Muscle layer of colon (tissue), 2 donors: ENCODE results near the gene RHEBL1.

Source experiments
- H3K27ac ChIP-seq: one replicate; pipeline ENCODE4 v1.7.0; 2013; ENCODE audit warnings: low read depth, mild to moderate bottlenecking, low read length, moderate library complexity
- H3K27me3 ChIP-seq, 2 donors: one replicate each; pipeline ENCODE4 v1.7.0; 2013; ENCODE audit warnings: low read length in 2 of 2, mild to moderate bottlenecking in 2 of 2; ENCODE audit not compliant: insufficient read depth in 2 of 2, control insufficient read depth in 1 of 2
- H3K36me3 ChIP-seq: one replicate; pipeline ENCODE4 v1.7.0; 2013; ENCODE audit warnings: mild to moderate bottlenecking, low read length; ENCODE audit not compliant: insufficient read depth
- H3K4me1 ChIP-seq: one replicate; pipeline ENCODE4 v1.7.0; 2013; ENCODE audit warnings: mild to moderate bottlenecking, low read length; ENCODE audit not compliant: insufficient read depth
- H3K4me3 ChIP-seq, 2 donors: one replicate each; pipeline ENCODE4 v1.7.0; 2013; ENCODE audit warnings: low read length in 2 of 2, low read depth in 1 of 2, mild to moderate bottlenecking in 1 of 2, moderate library complexity in 1 of 2
- H3K9ac ChIP-seq: one replicate; pipeline ENCODE4 v1.7.0; 2013; ENCODE audit warnings: low read length
- H3K9me3 ChIP-seq: one replicate; pipeline ENCODE4 v1.7.0; 2013; ENCODE audit warnings: mild to moderate bottlenecking, low read length
- donor health status: abdominal sarcoma.
- donor health status: Adenocarcinoma of cecum.

Gene RHEBL1

DNA sequence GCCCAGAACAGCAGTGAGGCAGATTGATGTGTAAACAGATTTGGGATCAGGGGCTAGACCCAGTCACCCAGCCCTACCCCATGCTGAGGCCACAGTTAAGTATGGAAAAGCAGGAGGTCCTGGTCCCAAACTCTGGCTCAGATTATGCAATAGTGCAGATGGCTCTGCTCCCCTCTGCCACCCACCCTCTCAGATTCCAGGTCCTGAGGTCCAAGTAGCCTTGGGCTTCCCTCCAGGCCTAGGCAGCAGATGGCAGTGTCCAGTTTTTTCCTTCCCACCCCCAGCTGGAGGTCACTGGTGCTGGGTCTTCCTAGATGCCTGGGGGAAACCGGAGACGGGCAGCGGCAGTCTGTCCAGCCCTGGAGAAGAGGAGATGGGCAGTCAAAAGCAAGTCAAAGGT, 27.6 kb upstream of the RHEBL1 start:
- peaks cover 21 to 23% of the 10 kb centered on the region in 2 donors for H3K27me3 ChIP-seq
- H3K36me3 ChIP-seq, result peaks cover 58% of the 10 kb centered on the region
- H3K4me3 ChIP-seq, result no peak overlapping the region
- H3K9me3 ChIP-seq, result no peaks in the 10 kb centered on the region
- H3K4me1 ChIP-seq, result peaks cover 21% of the 10 kb centered on the region
- no peak overlapping the region for H3K27ac ChIP-seq
- H3K9ac ChIP-seq, result no peak overlapping the region

DNA sequence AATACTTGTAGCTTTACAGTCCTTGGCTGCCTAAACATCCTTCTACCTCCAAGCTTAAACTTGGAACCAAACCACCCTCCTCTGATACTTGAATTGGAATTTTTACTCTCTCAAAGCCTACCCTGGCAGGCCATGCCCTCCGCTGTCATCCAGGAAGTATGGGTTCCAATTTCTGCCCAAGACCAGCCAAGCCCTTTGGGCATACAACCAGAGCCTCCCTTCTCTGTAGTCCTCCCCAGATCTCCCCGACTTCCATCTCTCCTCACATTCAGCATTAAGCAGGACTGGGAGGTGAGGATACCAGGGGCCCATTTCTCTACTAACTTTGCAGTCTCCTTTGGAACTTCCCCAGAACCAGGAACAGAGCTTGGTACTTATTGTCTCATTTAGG, 25.2 kb upstream of the RHEBL1 start:
- no peak overlapping the region for H3K27ac ChIP-seq
- no peak overlapping the region for H3K9ac ChIP-seq
- H3K27me3 ChIP-seq, result peaks cover 43 to 47% of the 10 kb centered on the region in 2 donors
- H3K36me3 ChIP-seq, result peaks cover 34% of the 10 kb centered on the region
- no peak overlapping the region for H3K4me3 ChIP-seq
- H3K9me3 ChIP-seq, result no peaks in the 10 kb centered on the region
- peaks cover 36% of the 10 kb centered on the region for H3K4me1 ChIP-seq

DNA sequence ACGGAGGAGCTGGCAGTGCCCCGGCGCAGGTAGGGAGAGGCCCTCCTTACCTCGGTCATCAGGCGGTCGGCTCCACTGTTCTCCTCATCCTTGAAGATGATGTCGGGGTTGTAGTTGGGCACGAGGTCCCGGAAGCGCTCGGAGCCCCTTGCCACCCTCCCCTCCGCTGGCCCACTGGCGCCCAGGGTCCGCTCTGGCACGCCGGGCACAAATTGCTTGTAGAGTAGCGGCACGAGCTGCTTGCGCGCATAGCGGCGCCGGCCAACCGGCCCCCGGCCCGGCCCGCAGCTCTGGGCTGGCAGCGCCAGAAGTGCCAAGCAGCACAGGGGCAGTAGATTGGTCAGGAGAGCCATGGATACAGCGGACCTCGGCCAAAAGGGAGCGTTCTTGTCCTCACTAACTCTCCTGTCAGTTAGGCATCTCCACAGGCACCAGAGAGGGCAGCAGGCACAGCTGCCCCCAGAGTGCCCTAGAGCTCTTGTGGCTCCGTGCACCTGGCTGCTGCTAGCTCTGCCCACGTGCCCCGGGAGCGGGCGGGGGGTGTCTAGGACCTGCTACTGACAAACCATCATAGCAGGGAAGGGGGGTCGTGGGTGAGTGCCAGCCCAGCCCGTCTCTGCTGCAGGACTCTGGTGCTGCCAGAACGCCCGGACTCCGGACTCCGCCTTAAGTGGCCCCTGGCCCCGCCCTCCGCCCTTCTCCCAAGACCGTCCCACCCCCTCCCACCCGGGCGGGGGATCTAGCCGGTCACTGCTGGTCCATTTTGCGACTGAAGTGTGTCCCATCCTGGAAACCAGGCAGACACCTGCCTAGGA, 24.6 kb upstream of the RHEBL1 start, which contains the start of gene DHH:
Gene DHH, minus strand, starts transcription at position 642 of the 815 bp plus-strand sequence. Its CDS starts 289 bp downstream, at position 353.
- peak within 1 kb of the TSS in 1 of 2 donors; percentile 40 for H3K4me3 ChIP-seq
- peaks cover 43 to 53% of the 10 kb centered on the region in 2 donors for H3K27me3 ChIP-seq
- no peak within 1 kb of the TSS for H3K27ac ChIP-seq

DNA sequence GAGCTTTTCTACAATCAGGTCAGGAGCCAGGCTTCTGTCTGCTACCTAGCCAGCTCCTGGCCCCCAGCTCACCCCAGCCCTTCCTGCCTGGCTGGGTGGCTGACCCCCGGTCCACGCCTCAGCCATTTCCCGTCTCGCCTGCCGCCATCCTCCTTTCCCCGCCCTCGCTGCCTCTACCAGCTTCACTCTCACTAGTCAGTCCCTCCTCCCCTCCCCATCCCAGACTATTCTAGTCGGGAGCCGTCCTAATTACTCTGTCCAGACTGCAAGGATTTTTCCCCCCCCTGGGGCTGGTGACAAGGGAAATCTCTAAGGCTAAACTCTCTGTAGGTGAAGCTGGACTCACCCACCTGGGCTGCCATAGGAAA, 24.0 kb upstream of the RHEBL1 start:
- peaks cover 24% of the 10 kb centered on the region for H3K36me3 ChIP-seq
- no peak overlapping the region for H3K27ac ChIP-seq
- H3K4me1 ChIP-seq, result peaks cover 40% of the 10 kb centered on the region
- H3K9ac ChIP-seq, result no peak overlapping the region
- no peaks in the 10 kb centered on the region for H3K9me3 ChIP-seq
- H3K4me3 ChIP-seq, result peak overlapping the region in 1 of 2 donors; percentile 40
- peaks cover 48 to 59% of the 10 kb centered on the region in 2 donors for H3K27me3 ChIP-seq

More for the DNA sequence above, 24.6 kb upstream of the RHEBL1 start, which contains the start of gene DHH:
- peaks cover 30% of the 10 kb centered on the region for H3K36me3 ChIP-seq
- no peaks in the 10 kb centered on the region for H3K9me3 ChIP-seq
- no peak within 1 kb of the TSS for H3K9ac ChIP-seq
- H3K4me1 ChIP-seq, result peaks cover 40% of the 10 kb centered on the region

DNA sequence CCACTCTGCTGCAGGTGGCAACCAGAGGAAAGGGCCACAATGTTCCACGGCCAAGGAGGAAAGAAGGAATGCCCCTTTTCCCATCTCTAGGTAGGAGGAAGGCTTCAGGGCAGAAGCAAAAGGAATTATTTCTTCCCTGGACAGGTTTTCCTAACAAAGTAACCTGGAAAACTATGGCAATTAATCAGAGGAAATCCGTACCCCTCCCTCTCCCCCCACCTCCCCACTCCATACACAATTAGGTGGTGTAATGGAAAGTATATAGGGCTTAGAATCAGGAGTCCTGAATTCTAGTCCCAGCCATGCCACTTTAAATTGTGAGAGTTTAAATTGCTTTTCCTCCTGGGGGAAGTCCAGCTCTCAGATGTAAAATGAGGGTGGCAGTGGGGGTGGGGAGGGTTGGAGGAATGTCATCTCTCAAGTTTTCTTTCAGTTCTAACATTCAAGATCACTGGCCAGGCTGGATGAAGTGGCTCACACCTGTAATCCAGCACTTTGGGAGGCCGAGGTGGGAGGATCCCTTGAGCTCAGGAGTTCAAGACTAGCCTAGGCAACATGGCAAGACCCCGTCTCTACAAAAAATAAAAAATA, 23.1 kb upstream of the RHEBL1 start:
- Histone ChIP-seq H3K27me3 (peaks cover 53 to 62% of the 10 kb centered on the region in 2 donors), H3K36me3 (peaks cover 15% of the 10 kb centered on the region), H3K27ac (no peak overlapping the region), H3K9me3 (no peaks in the 10 kb centered on the region), H3K4me1 (peaks cover 46% of the 10 kb centered on the region), H3K9ac (no peak overlapping the region), H3K4me3 (no peak overlapping the region)

DNA sequence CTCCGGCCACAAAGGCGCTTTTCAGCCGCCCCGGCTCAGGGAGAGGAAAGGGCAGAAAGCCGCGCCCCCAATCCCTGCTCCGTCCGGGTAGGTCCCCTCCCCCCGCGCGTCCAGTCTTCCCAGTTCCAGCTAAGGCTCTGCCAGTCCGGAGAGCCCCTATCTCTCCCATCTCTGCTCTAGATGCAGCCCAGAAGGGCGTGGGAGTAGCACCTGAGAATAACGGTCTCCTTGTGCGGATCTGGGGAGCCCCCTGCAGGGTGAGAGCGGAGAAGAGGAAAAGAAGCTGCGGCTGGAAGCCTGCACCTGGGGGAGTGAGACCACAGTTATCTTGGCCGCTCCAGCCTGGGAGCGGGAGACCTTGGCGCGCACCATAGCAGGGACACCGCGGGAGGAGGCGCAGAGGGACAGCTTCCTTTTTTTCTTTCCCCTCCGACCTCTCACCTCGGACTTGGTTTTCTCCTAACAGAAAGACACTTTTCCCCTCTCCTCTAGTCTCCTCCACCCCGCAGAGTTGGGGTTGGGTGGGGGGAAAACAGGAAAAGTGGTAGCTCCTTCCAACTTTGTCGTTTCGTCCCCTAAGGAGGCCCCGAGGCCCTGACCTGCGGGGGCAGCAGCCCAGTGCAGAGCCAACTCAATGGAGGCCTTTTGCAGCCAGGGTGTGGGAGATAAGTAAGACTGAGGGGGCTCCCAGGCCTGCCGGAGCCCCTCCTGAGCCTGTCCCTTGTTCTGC, 22.5 kb upstream of the RHEBL1 start:
- Histone ChIP-seq H3K27me3 (peaks cover 53 to 62% of the 10 kb centered on the region in 2 donors), H3K9ac (no peak overlapping the region), H3K4me3 (peak overlapping the region in 1 of 2 donors; percentile 35), H3K9me3 (no peaks in the 10 kb centered on the region), H3K36me3 (peaks cover 9% of the 10 kb centered on the region), H3K4me1 (peaks cover 46% of the 10 kb centered on the region), H3K27ac (no peak overlapping the region)

DNA sequence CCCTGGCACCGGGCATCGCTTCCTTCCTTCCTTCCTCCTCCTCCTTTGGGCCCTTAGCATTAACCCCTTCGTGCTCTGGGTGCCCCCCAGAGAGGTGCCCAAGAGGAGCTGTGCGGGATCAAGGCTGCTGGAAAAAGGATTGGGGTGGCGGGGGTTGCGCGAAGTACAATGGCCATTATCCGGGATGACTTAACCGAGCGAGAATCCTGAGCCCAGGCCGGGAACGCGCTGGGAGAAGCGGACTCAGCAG, 22.0 kb upstream of the RHEBL1 start:
- Histone ChIP-seq H3K4me3 (peak overlapping the region in 1 of 2 donors; percentile 35), H3K4me1 (peaks cover 46% of the 10 kb centered on the region), H3K27ac (no peak overlapping the region), H3K27me3 (peaks cover 53 to 62% of the 10 kb centered on the region in 2 donors), H3K9ac (no peak overlapping the region), H3K9me3 (no peaks in the 10 kb centered on the region), H3K36me3 (peaks cover 4% of the 10 kb centered on the region)

DNA sequence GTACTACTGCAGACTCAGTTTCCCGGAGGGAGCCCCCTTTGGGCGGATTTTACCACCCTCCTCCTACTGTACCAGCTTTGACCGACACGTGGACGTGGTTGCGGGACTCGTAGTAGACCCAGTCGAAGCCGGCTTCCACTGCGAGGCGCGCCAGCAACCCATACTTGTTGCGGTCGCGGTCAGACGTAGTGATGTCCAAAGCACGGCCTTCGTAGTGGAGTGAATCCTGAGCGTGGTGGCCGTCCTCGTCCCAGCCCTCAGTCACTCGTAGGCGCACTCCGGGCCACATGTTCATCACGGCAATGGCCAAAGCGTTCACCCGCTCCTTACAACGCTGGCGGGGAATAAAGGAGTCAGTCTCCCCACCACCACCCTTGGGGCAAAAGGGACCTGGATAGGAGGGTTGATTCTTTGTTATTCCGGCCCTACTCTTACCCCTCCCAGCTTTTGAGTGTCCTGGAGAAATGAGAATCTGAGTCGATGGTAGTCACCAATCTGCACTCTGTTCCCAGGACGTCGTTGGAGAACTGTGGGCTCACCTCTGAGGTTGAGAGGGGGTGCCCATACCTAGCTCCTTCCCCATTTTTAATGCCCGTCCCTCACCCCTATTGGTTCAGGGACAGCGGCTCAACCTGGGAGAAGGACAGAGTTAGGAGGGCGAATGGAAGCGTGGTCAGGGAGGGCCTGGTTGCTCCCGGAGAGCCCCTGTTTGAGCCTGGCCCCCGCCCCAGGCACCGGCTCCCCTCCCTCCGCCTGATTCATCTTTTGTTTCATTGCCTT, 21.5 kb upstream of the RHEBL1 start:
- H3K4me3 ChIP-seq, result no peak overlapping the region
- no peak overlapping the region for H3K9ac ChIP-seq
- H3K27me3 ChIP-seq, result peaks cover 53 to 62% of the 10 kb centered on the region in 2 donors
- no peak overlapping the region for H3K27ac ChIP-seq
- H3K36me3 ChIP-seq, result no peaks in the 10 kb centered on the region
- peaks cover 46% of the 10 kb centered on the region for H3K4me1 ChIP-seq
- H3K9me3 ChIP-seq, result no peaks in the 10 kb centered on the region

DNA sequence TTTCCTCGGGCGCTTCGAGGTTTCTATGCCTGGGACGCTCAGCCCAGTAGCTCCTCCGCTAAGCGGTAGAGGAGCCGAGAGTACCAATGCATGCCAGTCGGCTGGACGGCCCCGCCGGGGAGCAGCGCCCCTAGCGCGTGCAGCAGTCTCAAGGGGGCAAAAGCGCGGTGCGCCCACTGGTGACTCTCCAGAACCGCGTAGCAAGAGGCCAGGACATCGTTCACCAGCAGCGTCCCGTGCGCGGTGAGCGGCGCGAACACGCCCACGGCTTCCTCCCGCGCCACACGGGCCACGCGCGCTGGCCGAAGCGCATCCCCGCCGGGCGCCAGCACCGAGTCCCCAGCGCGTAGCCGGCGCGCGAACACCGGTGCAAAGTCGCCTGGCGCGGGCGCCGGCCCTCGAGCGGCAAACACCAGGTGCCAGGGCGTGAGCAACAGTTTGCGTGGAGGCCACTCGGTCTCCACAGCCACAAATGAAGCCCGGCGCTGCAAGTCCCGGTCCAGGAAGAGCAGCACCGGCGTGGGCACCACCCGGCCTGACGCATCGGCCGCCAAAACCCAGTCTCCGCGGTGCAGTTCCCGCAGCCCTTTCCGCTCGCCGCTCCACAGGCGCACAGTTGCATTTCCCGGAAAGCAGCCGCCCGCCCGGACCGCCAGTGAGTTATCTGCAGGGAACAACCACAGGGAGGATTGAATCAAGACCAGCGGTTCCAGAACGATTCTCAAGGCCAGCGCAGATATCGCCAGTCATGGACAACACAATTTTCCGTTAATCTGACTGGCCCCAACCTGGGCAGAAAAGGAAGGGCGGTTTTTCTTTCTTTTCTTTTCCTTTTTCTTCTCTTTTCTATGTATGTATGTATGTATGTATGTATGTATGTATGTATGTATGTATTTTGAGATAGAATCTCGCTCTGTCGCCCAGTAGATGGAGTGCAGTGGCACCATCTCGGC, 20.3 kb upstream of the RHEBL1 start:
- H3K9me3 ChIP-seq, result no peaks in the 10 kb centered on the region
- H3K36me3 ChIP-seq, result no peaks in the 10 kb centered on the region
- peaks cover 53 to 62% of the 10 kb centered on the region in 2 donors for H3K27me3 ChIP-seq
- H3K27ac ChIP-seq, result no peak overlapping the region
- H3K4me1 ChIP-seq, result peaks cover 46% of the 10 kb centered on the region
- peak overlapping the region; percentile 12 to 32 for H3K4me3 ChIP-seq
- no peak overlapping the region for H3K9ac ChIP-seq

DNA sequence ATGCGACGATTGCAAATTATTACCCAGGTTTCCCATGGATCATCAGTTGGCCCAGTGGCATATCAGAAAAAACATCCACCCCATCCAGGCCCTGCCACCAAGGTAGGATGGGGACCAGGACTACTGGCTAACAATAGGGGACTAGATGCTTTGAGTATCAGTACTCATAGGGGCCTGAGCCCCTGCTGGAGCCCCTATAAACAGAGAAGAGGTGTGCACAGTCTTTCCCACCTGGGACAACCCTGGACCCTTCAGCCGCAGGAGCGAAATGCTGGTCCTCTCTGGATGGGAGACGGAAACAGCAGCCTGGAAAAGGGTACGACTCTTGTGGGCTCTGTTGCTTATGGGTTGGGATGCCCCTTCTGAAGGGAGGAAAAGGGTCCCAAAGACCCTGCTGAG, 19.2 kb upstream of the RHEBL1 start:
- no peak overlapping the region for H3K27ac ChIP-seq
- H3K27me3 ChIP-seq, result peaks cover 47 to 55% of the 10 kb centered on the region in 2 donors
- no peak overlapping the region for H3K4me3 ChIP-seq
- H3K4me1 ChIP-seq, result peaks cover 37% of the 10 kb centered on the region
- no peaks in the 10 kb centered on the region for H3K36me3 ChIP-seq
- no peak overlapping the region for H3K9ac ChIP-seq
- no peaks in the 10 kb centered on the region for H3K9me3 ChIP-seq
